ENCODE measurements around the gene MUSTN1. TPM values are rescaled to one million over a fixed set of nuclear protein-coding genes. Genes with fewer than 3 reads are reported as not detected.

MUSTN1 gene
- total and polyA plus RNA-seq, 7 donors, result 4.2 to 12.7 (median 8.2) TPM; not detected in 1

- 95 to 96% methylated on average over 14 of the region's 14 CpGs for WGBS, 2 donors
- TF ChIP-seq POLR2A (IDR thresholded peaks at IDR 0.05), result no peak
- no peak for TF ChIP-seq EP300 (IDR thresholded peaks at IDR 0.05)
- no peak for TF ChIP-seq CTCF (IDR thresholded peaks at IDR 0.05)
- TF ChIP-seq POLR2AphosphoS5 (IDR thresholded peaks at IDR 0.05), result no peak
- intact Hi-C loops (cut with DNase I), result no loop called here
- Histone ChIP-seq H3K9me3 (no peaks in the 10 kb centered on the region), H3K4me3 (no peak overlapping the region), H3K4me1 (peaks cover 0 to 31% (median 21%) of the 10 kb centered on the region in 4 donors), H3K27ac (no peak overlapping the region), H3K36me3 (peaks cover 0 to 4% (median 0%) of the 10 kb centered on the region in 4 donors), H3K27me3 (no peaks in the 10 kb centered on the region)
- DNase-seq, result no peak
Measured at GRCh38 chr3:52833202-52833601, 1.6 kb downstream of the MUSTN1 start.

- intact Hi-C loops (cut with DNase I), result no loop called here
- Histone ChIP-seq H3K36me3 (peaks cover 0 to 4% (median 0%) of the 10 kb centered on the region in 4 donors), H3K27me3 (no peaks in the 10 kb centered on the region), H3K9me3 (no peaks in the 10 kb centered on the region), H3K4me3 (no peak overlapping the region), H3K27ac (peak overlapping the region; percentile 25 to 61 (median 38)), H3K4me1 (peaks cover 0 to 31% (median 21%) of the 10 kb centered on the region in 4 donors)
- DNase-seq, result peak; percentile 85
- WGBS, 2 donors, result 32 to 63% methylated on average over 21 of the region's 21 CpGs
- TF ChIP-seq POLR2AphosphoS5 (IDR thresholded peaks at IDR 0.05) (peak in 1 of 4 donors; percentile 24), POLR2A (IDR thresholded peaks at IDR 0.05) (no peak), CTCF (IDR thresholded peaks at IDR 0.05) (no peak), EP300 (IDR thresholded peaks at IDR 0.05) (no peak)
Measured at GRCh38 chr3:52831500-52832301, 3.1 kb downstream of the MUSTN1 start.

- DNase-seq, result no peak
- H3K4me3 ChIP-seq, result no peak within 1 kb of the TSS
- intact Hi-C loops (cut with DNase I), result no loop called here
- TF ChIP-seq EP300 (IDR thresholded peaks at IDR 0.05), result no peak
- TF ChIP-seq POLR2AphosphoS5 (IDR thresholded peaks at IDR 0.05), result no peak
- no peak for TF ChIP-seq POLR2A (IDR thresholded peaks at IDR 0.05)
- TF ChIP-seq CTCF (IDR thresholded peaks at IDR 0.05), result no peak
- H3K4me1 ChIP-seq, result peaks cover 0 to 29% (median 19%) of the 10 kb centered on the region in 4 donors
- no peaks in the 10 kb centered on the region for H3K27me3 ChIP-seq
- 86 to 89% methylated on average over 16 of the region's 16 CpGs for WGBS, 2 donors
- peak within 1 kb of the TSS; percentile 3 to 61 (median 33) for H3K27ac ChIP-seq
- no peaks in the 10 kb centered on the region for H3K36me3 ChIP-seq
- H3K9me3 ChIP-seq, result no peaks in the 10 kb centered on the region
Measured at GRCh38 chr3:52830535-52831258, 4.1 kb downstream of the MUSTN1 start, which contains the start of gene ITIH4. Gene ITIH4, minus strand, starts transcription at chr3:52830672. Its CDS starts 30 bp downstream, at chr3:52830642.

GRCh38 chr3:52829906-52830463 is 4.8 kb downstream of the MUSTN1 start:
- no peak overlapping the region for H3K4me3 ChIP-seq
- no peaks in the 10 kb centered on the region for H3K27me3 ChIP-seq
- H3K4me1 ChIP-seq, result peaks cover 0 to 22% (median 14%) of the 10 kb centered on the region in 4 donors
- H3K9me3 ChIP-seq, result no peaks in the 10 kb centered on the region
- intact Hi-C loops (cut with DNase I), result no loop called here
- no peak for DNase-seq
- H3K36me3 ChIP-seq, result no peaks in the 10 kb centered on the region
- 84 to 90% methylated on average over 10 of the region's 10 CpGs for WGBS, 2 donors
- no peak overlapping the region for H3K27ac ChIP-seq
- no peak for TF ChIP-seq POLR2A (IDR thresholded peaks at IDR 0.05)
- TF ChIP-seq EP300 (IDR thresholded peaks at IDR 0.05), result no peak
- no peak for TF ChIP-seq CTCF (IDR thresholded peaks at IDR 0.05)
- TF ChIP-seq POLR2AphosphoS5 (IDR thresholded peaks at IDR 0.05), result no peak

Measured in sigmoid colon (tissue), 7 donors.